NCI-H2227 treated with DMSO at 0.1 percent for 48 hours (cell line): ENCODE measurements around the gene KIAA0825.

Experiments
- DNase-seq: peaks from one replicate; lab custom pipeline; 2025; lab: John Stamatoyannopoulos, UW

KIAA0825 gene

GRCh38 chr5:94618493-94619328, at the start of gene KIAA0825, which contains the start of gene SLF1:
TSS of gene KIAA0825 (minus strand) at chr5:94618604. CDS start at chr5:94537126, 81,478 bp downstream.
TSS of gene SLF1 (plus strand) at chr5:94618669. CDS start at chr5:94628811, 10,142 bp downstream.
- peak; percentile 76 for DNase-seq

- DNase-seq, result no peak
These were observed 49.5 kb upstream of the KIAA0825 start for GRCh38 chr5:94667937-94668336.

- no peak for DNase-seq
These were observed 42.7 kb upstream of the KIAA0825 start for GRCh38 chr5:94661086-94661485.

GRCh38 chr5:94660506-94660905, 42.1 kb upstream of the KIAA0825 start:
- no peak for DNase-seq

- DNase-seq, result no peak
These were observed 39.9 kb upstream of the KIAA0825 start for GRCh38 chr5:94658272-94658671.

GRCh38 chr5:94649874-94650273, 31.5 kb upstream of the KIAA0825 start:
- no peak for DNase-seq

GRCh38 chr5:94646758-94647157, 28.4 kb upstream of the KIAA0825 start:
- no peak for DNase-seq

GRCh38 chr5:94645053-94645452, 26.6 kb upstream of the KIAA0825 start:
- DNase-seq, result no peak

- no peak for DNase-seq
These were observed 21.8 kb upstream of the KIAA0825 start for GRCh38 chr5:94640176-94640575.

- DNase-seq, result no peak
These were observed 13.6 kb upstream of the KIAA0825 start for GRCh38 chr5:94632024-94632423.

GRCh38 chr5:94627191-94627590, 8.8 kb upstream of the KIAA0825 start:
- DNase-seq, result no peak

GRCh38 chr5:94623877-94624276, 5.5 kb upstream of the KIAA0825 start:
- DNase-seq, result no peak

- DNase-seq, result no peak
These were observed 4.6 kb upstream of the KIAA0825 start for GRCh38 chr5:94623011-94623410.

- no peak for DNase-seq
These were observed 3.4 kb upstream of the KIAA0825 start for GRCh38 chr5:94621763-94622162.

- no peak for DNase-seq
These were observed 1.9 kb upstream of the KIAA0825 start for GRCh38 chr5:94620256-94620655.

- DNase-seq, result peak; percentile 49
These were observed 343 bp downstream of the KIAA0825 start for GRCh38 chr5:94618029-94618492.

GRCh38 chr5:94615862-94616261, 2.5 kb downstream of the KIAA0825 start:
- DNase-seq, result no peak

GRCh38 chr5:94614156-94614805, 4.1 kb downstream of the KIAA0825 start:
- DNase-seq, result no peak

- no peak for DNase-seq
These were observed 4.8 kb downstream of the KIAA0825 start for GRCh38 chr5:94613583-94613982.

GRCh38 chr5:94595281-94595840, 23.0 kb downstream of the KIAA0825 start:
- no peak for DNase-seq

GRCh38 chr5:94577466-94578245, 40.7 kb downstream of the KIAA0825 start:
- DNase-seq, result no peak

- no peak for DNase-seq
These were observed 43.2 kb downstream of the KIAA0825 start for GRCh38 chr5:94575196-94575595.
